ENCODE data around the gene BLOC1S4. TPM values are rescaled to one million over a fixed set of nuclear protein-coding genes. Genes with fewer than 3 reads are reported as not detected.

The BLOC1S4 gene
- total RNA-seq, 1 experiment from 2014 or later: 18.9 TPM

- peak; percentile 48 for DNase-seq (ENCODE audit: low read depth)
Observed at GRCh38 chr4:6763330-6763851, 47.4 kb downstream of the BLOC1S4 start.

DNA sequence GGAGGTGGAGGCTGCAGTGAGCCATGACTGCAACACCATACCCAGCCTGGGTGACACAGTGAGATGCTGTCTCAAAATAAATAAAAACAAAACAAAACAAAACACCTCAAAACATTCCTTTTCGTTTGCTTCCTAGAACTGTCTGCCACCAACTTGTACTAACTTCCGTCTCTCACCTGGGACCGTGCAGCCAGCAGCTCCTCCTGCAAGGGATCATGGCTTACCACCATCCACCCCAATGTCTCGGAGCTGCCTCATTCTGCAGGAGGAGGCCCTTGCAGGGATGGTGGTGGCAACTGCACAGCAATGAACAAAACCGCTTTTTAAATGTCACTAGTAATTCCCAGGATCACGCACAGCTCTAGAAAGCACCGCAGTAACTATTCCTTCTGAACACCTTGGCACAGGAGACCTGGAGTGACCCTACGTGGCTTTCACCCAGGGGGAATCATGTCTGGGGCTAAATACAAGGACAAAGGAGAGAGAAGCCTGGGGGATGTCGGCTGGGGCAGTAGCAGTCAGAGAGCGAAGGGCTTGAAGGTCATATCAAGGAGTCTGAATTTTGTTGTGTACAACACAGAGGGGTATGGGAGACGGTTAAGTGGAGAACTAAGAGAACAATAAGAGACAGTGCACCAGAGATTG lies 49.1 kb downstream of the BLOC1S4 start:
- DNase-seq (ENCODE audit: low read depth): no peak

DNA sequence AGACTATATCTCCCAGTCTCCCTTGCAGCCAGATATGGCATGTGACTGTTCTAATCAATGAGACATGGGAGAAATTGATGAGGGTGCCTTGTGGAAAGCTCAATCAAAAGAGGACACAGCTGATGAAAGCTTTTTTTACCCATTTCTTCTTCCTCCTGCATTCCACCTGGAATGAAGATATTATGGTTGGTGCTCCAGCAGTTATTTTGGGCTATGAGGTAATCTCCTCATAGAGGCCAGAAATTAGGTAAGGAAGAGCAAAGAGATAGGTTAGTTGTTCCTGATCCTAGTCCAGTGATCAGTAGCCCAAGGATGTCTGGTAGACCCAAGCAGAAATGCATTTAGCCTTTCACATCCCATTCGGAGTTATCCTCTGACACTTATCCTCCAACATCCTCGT lies 49.7 kb downstream of the BLOC1S4 start:
- DNase-seq (ENCODE audit: low read depth): no peak

Other genes starting within 250 kb of the BLOC1S4 start
- 0.17 TPM in 1 of 2 replicates, not detected in the other for gene PPP2R2C, start 243.6 kb upstream of the BLOC1S4 start, total RNA-seq (2014; rRNA removed; shearing (Covaris generic))
- 22.2 and 28.8 TPM in 2 replicates for gene MAN2B2, start 141.0 kb upstream of the BLOC1S4 start, total RNA-seq (2014; rRNA removed; shearing (Covaris generic))
- 121 and 163 TPM in 2 replicates for gene MRFAP1, start 75.5 kb upstream of the BLOC1S4 start, total RNA-seq (2014; rRNA removed; shearing (Covaris generic))
- not detected in 2 replicates for gene S100P, start 22.3 kb upstream of the BLOC1S4 start, total RNA-seq (2014; rRNA removed; shearing (Covaris generic))
- gene MRFAP1L1, start 6.3 kb upstream of the BLOC1S4 start, total RNA-seq (2014; rRNA removed; shearing (Covaris generic)): 56.0 and 81.2 TPM in 2 replicates
- 14.3 and 18.5 TPM in 2 replicates for gene KIAA0232, start 66.6 kb downstream of the BLOC1S4 start, total RNA-seq (2014; rRNA removed; shearing (Covaris generic))
- gene TBC1D14, start 193.7 kb downstream of the BLOC1S4 start, total RNA-seq (2014; rRNA removed; shearing (Covaris generic)): 16.2 and 22.4 TPM in 2 replicates

All from M059J (cell line).